ENCODE results near the gene PPP6R2.

- no peak for TF ChIP-seq CREB1 (IDR thresholded peaks at IDR 0.05; ENCODE audit: low read depth)
- no peak for TF ChIP-seq RAD21 (IDR thresholded peaks at IDR 0.05; ENCODE audit: low read depth)
- TF ChIP-seq EP300 (IDR thresholded peaks at IDR 0.05; ENCODE audit: borderline replicate concordance) = no peak
- TF ChIP-seq NFIC (IDR thresholded peaks at IDR 0.05) = no peak
- TF ChIP-seq, protein P1, sequence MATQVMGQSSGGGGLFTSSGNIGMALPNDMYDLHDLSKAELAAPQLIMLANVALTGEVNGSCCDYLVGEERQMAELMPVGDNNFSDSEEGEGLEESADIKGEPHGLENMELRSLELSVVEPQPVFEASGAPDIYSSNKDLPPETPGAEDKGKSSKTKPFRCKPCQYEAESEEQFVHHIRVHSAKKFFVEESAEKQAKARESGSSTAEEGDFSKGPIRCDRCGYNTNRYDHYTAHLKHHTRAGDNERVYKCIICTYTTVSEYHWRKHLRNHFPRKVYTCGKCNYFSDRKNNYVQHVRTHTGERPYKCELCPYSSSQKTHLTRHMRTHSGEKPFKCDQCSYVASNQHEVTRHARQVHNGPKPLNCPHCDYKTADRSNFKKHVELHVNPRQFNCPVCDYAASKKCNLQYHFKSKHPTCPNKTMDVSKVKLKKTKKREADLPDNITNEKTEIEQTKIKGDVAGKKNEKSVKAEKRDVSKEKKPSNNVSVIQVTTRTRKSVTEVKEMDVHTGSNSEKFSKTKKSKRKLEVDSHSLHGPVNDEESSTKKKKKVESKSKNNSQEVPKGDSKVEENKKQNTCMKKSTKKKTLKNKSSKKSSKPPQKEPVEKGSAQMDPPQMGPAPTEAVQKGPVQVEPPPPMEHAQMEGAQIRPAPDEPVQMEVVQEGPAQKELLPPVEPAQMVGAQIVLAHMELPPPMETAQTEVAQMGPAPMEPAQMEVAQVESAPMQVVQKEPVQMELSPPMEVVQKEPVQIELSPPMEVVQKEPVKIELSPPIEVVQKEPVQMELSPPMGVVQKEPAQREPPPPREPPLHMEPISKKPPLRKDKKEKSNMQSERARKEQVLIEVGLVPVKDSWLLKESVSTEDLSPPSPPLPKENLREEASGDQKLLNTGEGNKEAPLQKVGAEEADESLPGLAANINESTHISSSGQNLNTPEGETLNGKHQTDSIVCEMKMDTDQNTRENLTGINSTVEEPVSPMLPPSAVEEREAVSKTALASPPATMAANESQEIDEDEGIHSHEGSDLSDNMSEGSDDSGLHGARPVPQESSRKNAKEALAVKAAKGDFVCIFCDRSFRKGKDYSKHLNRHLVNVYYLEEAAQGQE (IDR thresholded peaks at IDR 0.05; ENCODE audit: low read depth) = no peak
- TF ChIP-seq TCF12 (IDR thresholded peaks at IDR 0.05; ENCODE audit: low read depth) = no peak
- no peak for TF ChIP-seq YY1 (IDR thresholded peaks at IDR 0.05; ENCODE audit: low read depth)
- TF ChIP-seq TAF1 (IDR thresholded peaks at IDR 0.05; ENCODE audit: low read depth) = no peak
- no peak for TF ChIP-seq MAX (IDR thresholded peaks at IDR 0.05)
Observed at GRCh38 chr22:50302564-50302963, 40.6 kb upstream of the PPP6R2 start.
